OCI-M1 (cell line): ENCODE data around the gene ADAM23.

Source experiments
- DNase-seq: peaks from one replicate; lab custom pipeline; 2025; lab: John Stamatoyannopoulos, UW

ADAM23 gene

DNA sequence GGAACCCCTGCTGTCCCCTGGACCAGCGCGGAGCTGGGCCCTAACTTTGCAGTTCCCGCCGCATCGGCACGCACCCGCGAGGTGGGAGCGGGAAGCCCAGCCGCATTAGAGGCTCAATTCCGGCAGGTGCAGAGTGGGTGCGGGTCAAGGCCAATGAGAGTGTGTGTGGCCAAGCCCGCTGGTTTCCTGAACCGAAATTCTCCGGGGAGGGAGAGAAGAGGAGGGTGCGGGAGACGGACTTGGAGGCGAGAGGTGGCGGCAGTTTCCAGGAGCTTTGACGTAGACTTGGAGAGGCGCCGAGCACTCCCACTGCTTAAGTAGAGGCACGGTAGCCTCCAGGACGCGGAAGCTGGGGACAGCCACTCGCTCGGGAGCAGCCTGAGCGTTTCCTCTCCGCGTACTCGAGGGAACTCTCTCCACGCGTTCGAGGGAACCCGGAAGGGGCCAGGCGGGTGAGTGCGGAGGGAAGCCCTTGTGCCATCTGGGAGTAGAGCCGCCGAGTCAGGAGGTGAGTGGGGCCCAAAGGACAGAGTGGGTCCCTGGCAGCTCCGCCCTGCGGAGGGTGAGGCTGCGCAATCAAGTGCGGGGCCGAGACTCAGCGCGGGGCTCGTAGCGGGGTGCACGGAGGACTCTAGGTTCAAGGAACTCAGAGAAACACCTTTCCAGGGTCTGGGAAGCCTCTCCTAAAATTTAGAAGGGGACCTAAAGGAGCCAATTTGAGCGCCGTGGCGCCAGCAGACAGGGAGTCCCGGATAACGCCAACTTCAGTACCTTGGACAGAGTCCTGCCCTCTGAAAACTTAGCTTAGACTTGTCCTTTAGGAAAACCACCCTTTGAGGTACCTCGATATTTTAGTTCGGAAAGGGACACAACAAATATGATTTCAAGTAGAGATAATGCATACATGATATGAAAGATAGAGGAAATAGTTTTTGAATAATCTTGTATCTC, 199.0 kb downstream of the ADAM23 start, which contains the start of gene FAM237A:
Gene FAM237A (plus strand): TSS at position 413 of the 951 bp plus-strand sequence. CDS start 1,750 bp downstream, outside the sequence.
- peak; percentile 52 for DNase-seq

DNA sequence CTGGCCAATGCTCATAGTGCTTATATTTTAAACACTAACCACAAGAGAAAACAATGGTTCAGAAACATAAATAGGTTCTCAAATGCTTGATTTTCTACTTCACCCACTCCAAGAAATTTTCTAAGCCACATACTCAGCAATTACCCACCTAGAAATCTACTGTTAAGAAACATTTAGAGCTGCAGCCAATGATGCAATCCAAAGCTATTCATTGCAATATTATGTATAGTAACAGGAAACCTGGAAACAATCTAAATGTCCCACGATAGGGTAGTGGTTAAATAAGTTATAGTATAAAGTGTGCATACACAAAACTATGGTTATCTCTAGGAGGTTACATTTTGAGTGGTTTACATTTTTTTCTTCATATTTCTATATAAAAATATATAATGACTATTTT, 204.7 kb downstream of the ADAM23 start:
- peak; percentile 86 for DNase-seq

DNA sequence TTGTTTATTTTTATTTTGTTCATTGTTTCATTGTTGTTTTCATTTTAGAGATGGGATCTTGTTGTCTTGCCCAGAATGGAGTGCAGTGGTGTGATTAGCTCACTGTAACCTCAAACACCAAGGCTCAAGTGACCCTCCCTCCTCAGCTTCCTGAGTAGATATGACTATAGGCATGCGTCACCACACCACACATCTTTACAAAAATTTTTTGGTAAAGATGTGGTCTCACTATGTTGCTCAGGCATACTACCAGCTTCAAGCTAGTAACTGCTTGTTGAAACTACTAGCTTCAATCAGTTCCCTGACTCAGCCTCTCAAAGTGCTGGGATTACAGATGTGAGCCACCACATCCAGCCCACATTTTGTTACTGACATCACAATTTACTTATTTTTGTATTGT, 213.8 kb downstream of the ADAM23 start:
- DNase-seq: no peak

DNA sequence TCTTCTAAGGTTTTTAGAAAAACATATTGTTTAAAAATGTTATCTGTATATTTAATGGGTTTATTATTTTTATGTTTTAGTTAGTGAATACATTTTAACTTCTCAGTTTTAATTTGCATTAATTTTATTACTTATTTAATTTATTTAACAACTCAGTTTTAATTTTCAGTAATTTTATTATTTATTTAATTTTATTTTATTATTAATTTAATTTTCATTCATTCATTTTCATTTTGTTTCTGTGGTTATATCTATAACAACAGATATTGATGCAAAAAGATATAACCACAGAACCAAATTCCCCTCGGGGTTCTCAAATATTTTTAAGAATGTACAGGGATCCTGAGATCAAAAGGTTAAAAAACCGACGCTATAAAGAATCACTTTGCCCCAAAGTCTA, 221.9 kb downstream of the ADAM23 start:
- no peak for DNase-seq
